ENCODE measurements around the gene CD4. TPM values are rescaled to one million over a fixed set of nuclear protein-coding genes. Genes with fewer than 3 reads are reported as not detected.
A peak's percentile ranks its signal among the peaks of the same experiment; 100 is the strongest.

The CD4 gene
- total RNA-seq, 2 experiments from 2014 or later, result 155 to 161 TPM

DNA sequence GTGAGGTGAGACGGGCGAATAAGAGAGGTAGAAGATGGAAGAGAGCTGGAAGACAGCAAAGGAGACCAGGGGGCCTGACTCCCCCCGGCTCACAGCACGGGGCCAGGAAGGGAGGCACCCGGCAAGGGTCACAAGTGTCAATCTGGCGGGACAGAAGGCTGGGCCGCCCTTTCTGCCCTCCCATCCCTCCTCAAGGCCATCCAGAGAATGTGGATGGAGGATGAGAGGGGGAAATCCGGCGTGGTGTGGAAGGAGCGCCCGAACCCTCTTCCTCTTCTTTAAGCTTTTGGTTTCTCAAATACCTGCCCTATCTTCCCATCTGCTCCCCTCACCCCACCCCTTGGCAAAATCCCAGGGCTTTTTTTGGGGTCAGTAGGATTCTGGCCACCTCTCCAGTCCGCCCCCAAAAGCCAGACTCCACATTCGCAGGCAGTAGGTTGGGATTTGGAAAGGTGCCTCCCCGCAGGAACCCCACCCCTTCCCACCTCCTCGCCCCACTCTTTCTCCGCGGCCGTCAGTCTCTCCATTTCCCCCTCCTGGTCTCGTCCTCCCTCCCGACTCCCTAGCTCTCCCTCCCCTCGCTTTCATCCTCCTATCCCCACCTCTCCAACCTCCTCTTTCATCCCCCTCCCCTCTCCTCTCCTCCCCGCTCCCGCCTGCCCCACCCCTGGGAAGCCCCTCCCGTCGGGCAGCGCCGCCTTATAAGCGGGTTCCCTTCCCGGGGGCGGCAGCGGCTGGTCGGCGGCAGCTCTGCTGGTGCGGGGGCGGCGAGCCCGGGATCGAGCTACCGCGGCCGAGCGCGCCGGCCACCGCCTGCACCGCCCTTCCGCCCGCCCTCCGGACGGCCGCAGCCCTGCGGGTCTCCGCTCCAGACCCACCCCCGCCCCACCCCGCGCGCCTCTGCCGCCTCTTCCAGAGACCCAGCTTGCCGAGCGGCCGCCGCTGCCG lies 23.4 kb upstream of the CD4 start, which contains the start of gene PTMS:
Gene PTMS (plus strand): TSS at position 730 of the 948 bp plus-strand sequence. CDS start 343 bp downstream, outside the sequence.
- CTCF ChIA-PET, result interaction anchor here (0.5 to 4.0 kb wide), 18 partner anchors 7 to 206 kb away, joined by 3 to 44 read pairs (median 8); partner anchors contain the start of genes CD4, MLF2 and ZNF384
- Mint-ChIP-seq H3K9me3 (no peaks in the 10 kb centered on the region), H3K27ac (peak within 1 kb of the TSS; percentile 52), H3K27me3 (ENCODE audit: low read depth) (peaks cover 34% of the 10 kb centered on the region), H3K4me1 (ENCODE audit: low read depth) (peaks cover 29% of the 10 kb centered on the region), H3K36me3 (ENCODE audit: low read depth) (no peaks in the 10 kb centered on the region), H3K4me3 (peak within 1 kb of the TSS; percentile 85)
- intact Hi-C loops (cut with micrococcal nuclease), result loop anchor here (1.0 to 5.0 kb wide), 3 partner anchors 8 to 61 kb away; partner anchors contain the start of genes MLF2 and P3H3
- DNase-seq, result no peak

DNA sequence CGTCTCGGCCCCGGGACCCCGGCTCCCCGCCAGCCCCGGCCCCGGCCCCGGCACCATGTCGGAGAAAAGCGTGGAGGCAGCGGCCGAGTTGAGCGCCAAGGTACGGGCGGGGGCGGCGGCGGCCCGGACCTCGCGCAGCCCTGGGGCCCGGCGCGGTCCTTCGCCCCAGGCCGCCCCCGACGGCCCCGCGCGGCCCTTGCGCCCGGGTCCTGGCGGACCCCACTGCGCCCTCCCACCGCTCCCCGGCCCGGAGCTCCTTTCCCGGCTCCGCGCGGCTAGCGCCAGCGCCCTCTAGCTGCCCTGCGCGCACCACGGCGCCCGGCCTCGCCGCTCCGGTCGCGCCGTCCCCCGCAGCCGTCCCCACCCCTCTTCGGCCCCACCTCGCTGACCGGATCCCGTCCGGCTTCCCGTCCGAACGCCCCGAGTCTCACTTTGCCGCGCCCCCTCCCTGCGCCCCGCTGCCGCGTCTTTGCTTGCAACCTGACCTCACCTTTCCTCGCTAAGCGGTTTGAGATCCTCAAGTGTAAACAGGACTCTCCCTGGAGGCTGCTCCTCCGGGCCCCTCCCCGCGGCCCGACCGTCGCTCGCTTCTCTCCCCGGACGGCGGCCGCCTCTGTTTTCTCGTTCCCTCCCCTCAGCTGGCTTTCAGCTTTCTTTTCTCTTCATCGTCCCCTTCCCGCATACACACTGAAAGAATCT lies 22.5 kb upstream of the CD4 start:
- Mint-ChIP-seq H3K27me3 (ENCODE audit: low read depth) (peaks cover 34% of the 10 kb centered on the region), H3K4me1 (ENCODE audit: low read depth) (peaks cover 38% of the 10 kb centered on the region)
- DNase-seq, result peak; percentile 57

DNA sequence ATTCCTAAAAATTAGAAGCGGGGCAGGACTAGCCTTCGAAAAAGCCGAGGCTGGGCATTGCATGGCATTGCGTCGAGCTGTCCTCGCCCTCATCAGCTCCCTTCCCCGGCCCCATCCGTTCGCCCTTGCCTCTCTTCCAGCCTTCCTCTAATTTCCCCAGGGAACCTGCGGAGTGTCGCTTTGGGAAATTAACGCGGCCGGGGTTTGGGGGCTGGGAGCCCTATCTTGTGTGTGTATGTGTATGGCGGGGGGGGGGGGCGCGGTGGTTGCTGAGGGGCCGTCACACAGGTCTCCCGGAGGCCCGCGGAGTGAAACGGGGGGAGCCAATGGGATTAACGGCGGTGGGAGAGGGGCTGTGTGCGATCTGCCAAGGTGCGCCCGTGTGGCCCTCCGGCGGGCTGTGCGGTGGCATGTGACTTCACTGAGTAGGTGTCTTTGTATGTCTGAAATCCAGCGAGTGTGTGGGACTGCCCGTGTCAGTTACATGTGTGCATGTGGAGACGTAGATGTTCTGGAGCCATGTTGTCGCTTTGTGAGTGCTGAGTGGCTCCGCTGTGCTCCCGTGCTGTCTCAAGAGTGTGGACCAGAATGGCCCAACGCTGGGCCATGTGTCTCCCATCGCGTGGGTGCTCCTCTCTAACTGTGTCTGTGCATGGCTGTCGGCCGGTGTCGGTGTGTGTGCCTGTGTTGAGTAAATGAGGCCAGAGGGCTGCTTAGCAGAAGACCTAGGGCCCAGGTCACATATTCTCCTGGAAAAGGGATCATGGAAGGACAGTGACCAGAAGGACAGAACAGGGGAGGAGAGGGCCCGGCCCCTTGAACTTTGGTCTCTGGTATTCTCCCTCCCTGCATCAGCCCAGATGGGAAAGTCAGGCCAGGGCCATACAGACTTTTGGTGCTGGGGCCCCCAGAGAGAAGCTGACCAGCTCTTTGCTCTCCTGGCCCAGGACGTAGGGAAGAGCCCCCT lies 21.7 kb upstream of the CD4 start:
- intact Hi-C loops (cut with micrococcal nuclease), result loop anchor here (1.0 to 5.0 kb wide), 2 partner anchors 22 to 60 kb away; partner anchors contain the start of genes CD4 and P3H3
- CTCF ChIA-PET, result interaction anchor here (0.8 to 4.0 kb wide), 17 partner anchors 9 to 87 kb away, joined by 3 to 44 read pairs (median 7); partner anchors contain the start of genes MLF2 and ZNF384
- Mint-ChIP-seq H3K9me3 (no peaks in the 10 kb centered on the region), H3K27ac (peak overlapping the region; percentile 52), H3K36me3 (ENCODE audit: low read depth) (no peaks in the 10 kb centered on the region), H3K4me3 (peak overlapping the region; percentile 85), H3K27me3 (ENCODE audit: low read depth) (peaks cover 34% of the 10 kb centered on the region), H3K4me1 (ENCODE audit: low read depth) (peaks cover 46% of the 10 kb centered on the region)
- no peak for DNase-seq

More for the DNA sequence above, 22.5 kb upstream of the CD4 start:
- intact Hi-C loops (cut with micrococcal nuclease), result loop anchor here (1.0 to 5.0 kb wide), 4 partner anchors 8 to 61 kb away; partner anchors contain the start of genes CD4, MLF2 and P3H3
- H3K27ac Mint-ChIP-seq, result peak overlapping the region; percentile 52
- CTCF ChIA-PET, result interaction anchor here (0.7 to 4.0 kb wide), 18 partner anchors 8 to 86 kb away, joined by 3 to 44 read pairs (median 8); partner anchors contain the start of genes CD4, MLF2 and ZNF384
- no peaks in the 10 kb centered on the region for H3K9me3 Mint-ChIP-seq
- peak overlapping the region; percentile 85 for H3K4me3 Mint-ChIP-seq
- no peaks in the 10 kb centered on the region for H3K36me3 Mint-ChIP-seq (ENCODE audit: low read depth)

DNA sequence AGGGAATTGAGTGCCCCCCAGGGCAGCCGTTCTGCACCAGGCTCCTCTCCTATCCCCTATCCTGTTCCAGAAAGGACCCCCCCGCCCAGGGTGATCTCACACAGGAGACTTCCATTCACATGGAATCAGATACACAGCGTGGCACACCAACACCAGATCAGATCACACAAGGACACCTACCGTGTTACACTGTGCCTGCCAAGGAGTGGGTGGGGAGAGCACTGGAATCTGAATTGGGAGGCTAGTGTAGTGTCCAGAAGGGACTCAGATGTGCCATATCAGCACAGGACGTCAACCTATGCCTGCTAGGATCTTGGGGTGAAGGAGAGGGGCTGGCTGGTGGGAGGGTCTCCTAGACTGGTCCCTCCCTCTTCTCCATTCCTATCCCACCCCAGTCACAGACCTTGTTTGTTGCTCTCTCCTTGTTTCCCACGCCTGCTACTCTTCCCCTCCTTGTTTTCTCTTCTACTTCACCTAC lies 20.9 kb upstream of the CD4 start:
- H3K36me3 Mint-ChIP-seq (ENCODE audit: low read depth), result no peaks in the 10 kb centered on the region
- DNase-seq, result no peak
- H3K27me3 Mint-ChIP-seq (ENCODE audit: low read depth), result peaks cover 34% of the 10 kb centered on the region
- CTCF ChIA-PET, result interaction anchor here (0.6 to 4.0 kb wide), 4 partner anchors 10 to 66 kb away, joined by 3 to 44 read pairs (median 10); partner anchors contain the start of gene MLF2
- no peak overlapping the region for H3K4me3 Mint-ChIP-seq
- H3K9me3 Mint-ChIP-seq, result no peaks in the 10 kb centered on the region
- peaks cover 54% of the 10 kb centered on the region for H3K4me1 Mint-ChIP-seq (ENCODE audit: low read depth)
- intact Hi-C loops (cut with micrococcal nuclease), result loop anchor here (5.0 kb wide), 1 partner anchor 59 kb away; the partner anchor contains the start of gene P3H3
- no peak overlapping the region for H3K27ac Mint-ChIP-seq

DNA sequence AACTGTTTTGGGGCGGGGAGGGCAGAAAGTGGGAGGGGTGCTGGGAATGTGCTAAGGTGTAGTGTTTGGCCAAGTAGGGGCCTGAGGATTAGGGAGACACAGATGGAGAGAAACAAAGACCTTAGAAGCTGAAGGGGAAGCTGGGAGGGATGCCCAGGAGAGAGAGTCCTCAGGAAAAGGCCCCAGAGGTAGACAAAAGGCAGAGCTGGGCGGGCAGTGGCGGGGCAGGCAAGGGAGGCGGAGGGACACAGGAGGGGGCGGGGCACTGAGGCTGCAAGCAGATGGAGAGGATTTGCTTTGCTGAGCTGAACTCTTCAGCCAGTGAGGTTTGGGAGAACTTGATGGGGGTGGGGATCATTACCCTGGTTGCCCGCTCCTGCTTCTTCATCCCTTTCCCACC lies 20.3 kb upstream of the CD4 start:
- Mint-ChIP-seq H3K27ac (no peak overlapping the region), H3K4me3 (no peak overlapping the region), H3K36me3 (ENCODE audit: low read depth) (no peaks in the 10 kb centered on the region), H3K27me3 (ENCODE audit: low read depth) (peaks cover 31% of the 10 kb centered on the region), H3K4me1 (ENCODE audit: low read depth) (peaks cover 55% of the 10 kb centered on the region), H3K9me3 (no peaks in the 10 kb centered on the region)
- CTCF ChIA-PET, result interaction anchor here (0.6 to 3.6 kb wide), 3 partner anchors 9 to 66 kb away, joined by 3 to 30 read pairs (median 4); partner anchors contain the start of gene MLF2
- intact Hi-C loops (cut with micrococcal nuclease), result loop anchor here (5.0 kb wide), 1 partner anchor 58 kb away; the partner anchor contains the start of gene P3H3
- no peak for DNase-seq

DNA sequence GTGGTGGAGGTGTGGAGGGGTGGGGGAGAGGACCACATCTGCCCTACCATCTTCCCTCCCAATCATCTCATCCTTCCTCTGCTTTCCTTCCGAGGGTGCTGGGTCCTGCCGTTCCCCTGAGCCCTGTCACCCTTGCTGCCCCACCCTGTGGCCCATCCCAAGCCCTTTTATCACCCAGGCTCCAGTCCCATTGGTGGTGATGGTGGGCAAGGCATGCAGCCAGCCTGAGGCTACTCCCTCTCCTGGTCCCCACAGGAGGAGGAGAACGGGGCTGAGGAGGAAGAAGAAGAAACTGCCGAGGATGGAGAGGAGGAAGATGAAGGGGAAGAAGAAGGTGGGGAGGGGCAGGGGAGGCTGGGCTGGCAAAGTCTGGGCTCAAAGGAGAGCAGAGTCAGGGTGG lies 19.7 kb upstream of the CD4 start:
- no peak overlapping the region for H3K4me3 Mint-ChIP-seq
- intact Hi-C loops (cut with micrococcal nuclease), result loop anchor here (5.0 kb wide), 2 partner anchors 58 to 188 kb away; partner anchors contain the start of gene P3H3

DNA sequence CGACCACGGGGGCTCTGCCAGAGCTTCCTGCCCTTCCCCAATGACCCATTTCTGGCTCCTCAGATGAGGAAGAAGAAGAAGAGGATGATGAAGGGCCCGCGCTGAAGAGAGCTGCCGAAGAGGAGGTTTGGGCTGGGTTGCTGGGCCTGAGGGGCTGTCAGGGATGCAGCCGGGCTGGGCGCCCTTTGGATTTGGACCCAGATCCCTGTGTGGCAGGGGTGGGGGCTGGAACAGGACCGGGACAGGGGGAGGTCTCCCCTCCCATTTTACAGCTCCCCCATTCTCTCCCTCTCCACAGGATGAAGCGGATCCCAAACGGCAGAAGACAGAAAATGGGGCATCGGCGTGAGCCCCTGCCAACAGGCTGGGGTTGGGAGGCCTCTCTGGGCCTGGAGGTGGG lies 19.2 kb upstream of the CD4 start:
- Mint-ChIP-seq H3K36me3 (ENCODE audit: low read depth) (peaks cover under 1% of the 10 kb centered on the region), H3K9me3 (no peaks in the 10 kb centered on the region), H3K4me3 (no peak overlapping the region), H3K27me3 (ENCODE audit: low read depth) (peaks cover 22% of the 10 kb centered on the region), H3K4me1 (ENCODE audit: low read depth) (peaks cover 58% of the 10 kb centered on the region), H3K27ac (no peak overlapping the region)
- CTCF ChIA-PET, result interaction anchor here (0.7 to 3.6 kb wide), 4 partner anchors 8 to 161 kb away, joined by 3 to 30 read pairs (median 5); partner anchors contain the start of gene MLF2
- no peak for DNase-seq
- intact Hi-C loops (cut with micrococcal nuclease), result loop anchor here (5.0 kb wide), 1 partner anchor 187 kb away; no protein-coding TSS in a partner anchor

More for the DNA sequence above, 19.7 kb upstream of the CD4 start:
- CTCF ChIA-PET, result interaction anchor here (0.8 to 3.6 kb wide), 2 partner anchors 9 to 16 kb away, joined by 3 to 30 read pairs; partner anchors contain the start of gene MLF2
- H3K9me3 Mint-ChIP-seq, result no peaks in the 10 kb centered on the region
- H3K27me3 Mint-ChIP-seq (ENCODE audit: low read depth), result peaks cover 24% of the 10 kb centered on the region
- no peak overlapping the region for H3K27ac Mint-ChIP-seq
- no peak for DNase-seq
- peaks cover 55% of the 10 kb centered on the region for H3K4me1 Mint-ChIP-seq (ENCODE audit: low read depth)
- no peaks in the 10 kb centered on the region for H3K36me3 Mint-ChIP-seq (ENCODE audit: low read depth)

DNA sequence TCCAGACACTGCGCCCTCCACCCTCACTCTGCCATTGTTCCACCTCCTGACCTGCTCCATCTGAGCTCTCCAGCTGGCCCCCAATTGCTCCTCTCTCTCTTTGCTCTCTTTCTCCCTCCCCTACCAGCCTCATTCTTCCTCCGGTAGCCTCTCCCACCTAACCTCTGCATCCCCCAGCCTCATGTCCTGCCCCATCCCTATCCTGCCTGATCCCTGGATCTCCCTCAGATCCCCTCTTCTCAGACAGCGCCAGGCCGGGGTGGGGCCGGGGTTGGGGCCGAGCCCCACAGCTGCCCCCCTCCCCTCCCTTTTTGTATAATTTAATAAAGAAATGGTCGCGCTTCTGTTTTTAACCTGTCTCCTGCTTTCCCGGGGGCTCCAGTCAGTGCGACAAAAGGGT lies 18.7 kb upstream of the CD4 start:
- intact Hi-C loops (cut with micrococcal nuclease), result loop anchor here (5.0 kb wide), 1 partner anchor 187 kb away; no protein-coding TSS in a partner anchor
- H3K4me1 Mint-ChIP-seq (ENCODE audit: low read depth), result peaks cover 58% of the 10 kb centered on the region
- H3K27ac Mint-ChIP-seq, result peak overlapping the region; percentile 33
- peaks cover 17% of the 10 kb centered on the region for H3K27me3 Mint-ChIP-seq (ENCODE audit: low read depth)
- no peaks in the 10 kb centered on the region for H3K9me3 Mint-ChIP-seq
- CTCF ChIA-PET, result interaction anchor here (0.7 to 6.3 kb wide), 5 partner anchors 10 to 161 kb away, joined by 3 to 39 read pairs (median 7); partner anchors contain the start of genes CD4 and MLF2
- peaks cover 2% of the 10 kb centered on the region for H3K36me3 Mint-ChIP-seq (ENCODE audit: low read depth)
- H3K4me3 Mint-ChIP-seq, result no peak overlapping the region
- no peak for DNase-seq

DNA sequence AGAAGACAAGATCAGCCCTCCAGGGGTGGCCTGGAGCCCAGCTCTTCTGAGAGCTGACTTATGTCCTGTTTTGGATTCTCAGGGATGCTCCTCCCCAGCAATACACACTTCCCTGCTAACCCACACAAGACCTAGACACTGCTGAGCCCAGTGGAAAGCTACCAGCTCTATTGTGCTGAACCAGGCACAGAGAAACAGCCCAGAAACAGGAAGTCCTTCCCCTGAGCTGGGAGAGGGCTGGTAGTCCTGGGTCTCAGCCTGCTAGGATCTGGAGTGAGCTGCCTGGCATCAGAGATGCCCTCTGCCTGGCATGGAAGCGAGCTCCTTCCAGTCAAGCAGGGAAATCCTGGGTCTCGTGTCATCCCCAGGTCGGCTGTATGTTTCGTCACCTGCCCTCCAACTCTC lies 18.2 kb upstream of the CD4 start:
- no peaks in the 10 kb centered on the region for H3K9me3 Mint-ChIP-seq
- H3K27me3 Mint-ChIP-seq (ENCODE audit: low read depth), result peaks cover 14% of the 10 kb centered on the region
- peaks cover 59% of the 10 kb centered on the region for H3K4me1 Mint-ChIP-seq (ENCODE audit: low read depth)
- peak overlapping the region; percentile 88 for H3K27ac Mint-ChIP-seq
- DNase-seq, result no peak
- CTCF ChIA-PET, result interaction anchor here (0.7 to 6.3 kb wide), 5 partner anchors 10 to 64 kb away, joined by 3 to 39 read pairs (median 7); partner anchors contain the start of genes CD4 and MLF2
- H3K4me3 Mint-ChIP-seq, result no peak overlapping the region
- H3K36me3 Mint-ChIP-seq (ENCODE audit: low read depth), result peaks cover 3% of the 10 kb centered on the region
- intact Hi-C loops (cut with micrococcal nuclease), result loop anchor here (1.0 to 5.0 kb wide), 2 partner anchors 9 to 186 kb away; no protein-coding TSS in a partner anchor

All from activated naive CD4-positive, alpha-beta T cell treated with anti-CD3 and anti-CD28 coated beads for 36 hours (primary cell).